Astrocyte of the cerebellum (primary cell): ENCODE results near the gene FBXL4.

Experiments
- DNase-seq: peaks from one replicate; pipeline ENCODE4 v3.0.0-alpha.2; 2011; ENCODE audit warnings: low read depth
- H3K4me3 ChIP-seq: 2 replicates; pipeline ENCODE4 v1.5.1; 2011; ENCODE audit warnings: mild to moderate bottlenecking, low read depth, low read length, moderate library complexity
- CTCF ChIP-seq: IDR thresholded peaks from 2 replicates; pipeline ENCODE4 v1.5.1; 2012; ENCODE audit warnings: low read length, low read depth, moderate library complexity, mild to moderate bottlenecking; ENCODE audit errors: missing control alignments
- in situ Hi-C: cut with HindIII; loops from 2 replicates; pipeline ENCODE4 v1.10.0; 2017; ENCODE audit warnings: low sequenced_read_pairs

Gene FBXL4

GRCh38 chr6:98840385-98840784, 107.4 kb downstream of the FBXL4 start:
- no peak overlapping the region for H3K4me3 ChIP-seq
- in situ Hi-C loops, result no loop called here
- no peak for DNase-seq
- TF ChIP-seq CTCF, result no peak

DNA sequence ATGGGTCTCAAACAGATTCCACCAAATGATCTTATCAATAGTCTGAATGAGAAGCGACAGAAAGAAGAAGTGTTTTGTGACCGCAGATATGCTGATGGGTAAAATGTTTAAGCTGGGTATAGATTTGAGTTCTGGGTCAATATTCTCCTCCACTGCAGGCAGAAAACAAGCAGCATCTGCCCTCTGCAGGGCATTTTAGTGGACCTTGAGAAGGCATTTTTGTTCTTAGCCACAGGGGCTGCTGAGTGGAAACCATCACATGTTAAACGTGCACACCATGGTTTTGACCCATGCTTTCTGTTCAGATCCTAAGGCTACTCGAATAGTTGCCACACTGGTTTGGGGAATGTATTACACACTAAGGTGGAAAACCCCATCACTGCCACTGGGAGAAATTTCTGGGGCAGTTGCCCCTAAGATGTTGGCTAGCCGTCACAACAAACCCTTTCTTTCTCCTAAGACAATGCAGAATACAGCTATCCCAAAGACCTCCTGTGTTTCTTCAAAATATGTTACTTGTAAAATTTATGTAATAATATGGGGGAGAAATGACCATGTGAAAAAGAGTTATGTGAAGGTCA, 107.9 kb downstream of the FBXL4 start:
- H3K4me3 ChIP-seq, result no peak overlapping the region
- peak; percentile 71 for TF ChIP-seq CTCF
- DNase-seq, result peak; percentile 49
- in situ Hi-C loops, result no loop called here

- H3K4me3 ChIP-seq, result no peak overlapping the region
- TF ChIP-seq CTCF, result no peak
- in situ Hi-C loops, result no loop called here
- no peak for DNase-seq
These were observed 108.8 kb downstream of the FBXL4 start for GRCh38 chr6:98838975-98839374.

DNA sequence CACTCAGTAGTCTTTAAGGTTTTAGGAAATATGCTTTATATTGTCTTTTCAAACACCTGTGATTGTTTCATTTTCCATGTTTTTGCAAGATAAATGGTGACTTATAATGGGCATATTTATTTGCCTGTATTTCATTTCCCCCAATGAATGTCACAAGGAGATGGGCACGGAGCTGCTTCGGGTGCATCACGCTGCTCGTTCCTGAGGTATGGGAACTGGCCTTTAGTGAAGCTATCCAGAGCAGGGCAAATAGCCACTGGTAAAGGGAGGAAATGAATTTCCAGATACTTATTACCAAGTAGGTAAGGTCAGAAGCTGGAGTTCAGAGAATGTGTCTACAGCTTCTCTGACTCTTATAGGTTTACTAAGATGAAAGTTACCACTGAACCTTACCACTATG, 109.7 kb downstream of the FBXL4 start:
- DNase-seq, result no peak
- no peak for TF ChIP-seq CTCF
- peak overlapping the region; percentile 26 for H3K4me3 ChIP-seq
- in situ Hi-C loops, result no loop called here

DNA sequence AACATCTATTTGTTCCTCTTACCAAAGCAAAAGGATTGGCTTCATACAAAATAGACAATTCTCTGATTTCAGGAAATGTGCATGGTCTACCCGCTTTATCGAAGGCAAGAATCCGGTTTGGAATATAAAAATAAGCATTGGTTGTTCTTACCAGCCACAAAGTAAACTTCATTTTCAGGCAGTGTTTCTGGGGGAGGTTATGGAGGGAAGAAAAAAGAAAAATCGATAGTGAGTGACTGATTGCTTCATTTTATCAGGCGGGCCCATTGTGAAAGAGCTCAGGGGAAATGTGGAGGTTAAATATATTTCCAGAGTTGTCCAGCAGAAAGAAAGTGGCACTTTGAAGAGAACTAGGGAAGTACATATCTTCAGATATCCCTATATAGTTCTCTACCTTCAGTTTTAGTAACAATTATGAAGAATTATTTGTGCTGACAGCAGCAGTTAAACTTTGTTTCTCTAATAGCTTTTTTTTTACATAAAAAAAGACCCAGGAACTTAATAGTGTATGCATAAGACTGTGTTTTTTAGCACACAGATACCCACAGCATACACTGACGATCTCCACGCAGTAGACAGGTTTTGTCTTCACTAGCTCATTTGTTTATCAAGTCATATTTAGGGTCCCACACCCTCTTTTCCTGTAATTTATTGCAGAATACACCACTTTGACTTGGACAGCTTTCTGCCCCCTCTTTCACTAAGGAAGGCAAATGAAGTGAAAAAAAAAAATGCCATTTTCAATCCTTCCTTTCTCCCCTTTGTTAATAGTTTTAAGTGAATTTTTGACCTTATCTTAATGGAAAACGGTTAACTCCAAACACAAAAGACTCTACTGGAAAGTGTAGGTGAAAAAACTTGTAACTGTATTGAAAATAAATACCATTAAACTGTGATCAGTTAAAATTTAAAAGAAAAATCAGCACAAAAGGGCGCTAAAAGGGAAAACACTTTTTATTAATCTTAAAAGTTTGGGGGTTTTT, 110.5 kb downstream of the FBXL4 start:
- no peak for DNase-seq
- in situ Hi-C loops, result no loop called here
- no peak for TF ChIP-seq CTCF
- peak overlapping the region; percentile 59 for H3K4me3 ChIP-seq

GRCh38 chr6:98836025-98836961, 111.5 kb downstream of the FBXL4 start:
- in situ Hi-C loops, result no loop called here
- peak overlapping the region; percentile 59 for H3K4me3 ChIP-seq
- no peak for TF ChIP-seq CTCF
- DNase-seq, result no peak
